MCF 10A (cell line): ENCODE measurements around the gene TASL. TPM values are rescaled to one million over a fixed set of nuclear protein-coding genes. Genes with fewer than 3 reads are reported as not detected.
"Not testable (repeated sequence)": the region's sequence is repeated elsewhere in the genome, so short reads cannot be mapped to it uniquely, and the experiment has no call there.

Experiments used
- BruUV-seq: library from RNA; stranded (reverse); fragments of 400-500 nt; replicated peaks from 2 replicates; lab custom pipeline; 2021; lab: Mats Ljungman, UMichigan
- CTCF ChIA-PET: fragments of 300-600 bp; sonication (Branson Sonifier 250); formaldehyde crosslinking; extraction: SDS; loops from one replicate; lab custom pipeline; 2021; ENCODE audit warnings: antibody characterized with exemption, inconsistent platforms; lab: Yijun Ruan, JAX
- POLR2A ChIA-PET: fragments of 300-600, 350-650 bp; sonication (Branson Sonifier 250); formaldehyde crosslinking; extraction: SDS; loops from one replicate; lab custom pipeline; 2020; ENCODE audit warnings: antibody characterized with exemption, inconsistent platforms; lab: Yijun Ruan, JAX
- DNase-seq: peaks from one replicate; pipeline ENCODE4 v3.0.0-alpha.2; 2018; ENCODE audit not compliant: unreplicated experiment
- H3K27ac Mint-ChIP-seq: one replicate; pipeline ENCODE4 v1.8.0; 2022; ENCODE audit warnings: mild to moderate bottlenecking, low read depth, mixed read lengths; ENCODE audit not compliant: unreplicated experiment
- H3K27me3 Mint-ChIP-seq: one replicate; pipeline ENCODE4 v1.8.0; 2022; ENCODE audit warnings: mixed read lengths; ENCODE audit not compliant: insufficient read depth, unreplicated experiment
- H3K36me3 Mint-ChIP-seq: one replicate; pipeline ENCODE4 v1.8.0; 2022; ENCODE audit warnings: mild to moderate bottlenecking, moderate library complexity, mixed read lengths; ENCODE audit not compliant: insufficient read depth, unreplicated experiment
- H3K4me1 Mint-ChIP-seq: one replicate; pipeline ENCODE4 v1.8.0; 2022; ENCODE audit warnings: mixed read lengths; ENCODE audit not compliant: insufficient read depth, unreplicated experiment
- H3K4me3 Mint-ChIP-seq: one replicate; pipeline ENCODE4 v1.8.0; 2022; ENCODE audit warnings: mild to moderate bottlenecking, moderate library complexity, mixed read lengths; ENCODE audit not compliant: unreplicated experiment
- H3K9me3 Mint-ChIP-seq: one replicate; pipeline ENCODE4 v1.8.0; 2022; ENCODE audit warnings: mixed read lengths; ENCODE audit not compliant: unreplicated experiment
- CTCF ChIP-seq: fragments of 200-600 bp; IDR thresholded peaks from one replicate; pipeline ENCODE4 v1.8.0; 2022; ENCODE audit warnings: antibody characterized with exemption, mild to moderate bottlenecking; ENCODE audit not compliant: unreplicated experiment
- intact Hi-C: fragments of 100-400 bp; cut with micrococcal nuclease; formaldehyde crosslinking; loops from 2 replicates; pipeline ENCODE4 v1.14.1; 2022
- total RNA-seq: library from RNA; stranded (reverse); gene quantifications from 2 replicates; pipeline ENCODE4 v1.2.3, GENCODE V29; 2022

TASL gene
- total RNA-seq, 1 experiment from 2014 or later = not detected

- BruUV-seq = no TSS peak
- H3K27me3 Mint-ChIP-seq = peaks cover 25% of the 10 kb centered on the region
- H3K36me3 Mint-ChIP-seq = no peaks in the 10 kb centered on the region
- intact Hi-C loops = loop anchor here (1.0 to 10.0 kb wide), 3 partner anchors 48 to 143 kb away; partner anchors contain the start of gene GK
- H3K27ac Mint-ChIP-seq = no peak overlapping the region
- ChIA-PET CTCF (interaction anchor here (0.6 to 4.5 kb wide), 20 partner anchors 8 to 1930 kb away, joined by 3 to 22 read pairs (median 5); no protein-coding TSS in a partner anchor), POLR2A (interaction anchor here (0.6 kb wide), 1 partner anchor 1809 kb away, joined by 4 read pairs; no protein-coding TSS in a partner anchor)
- H3K4me1 Mint-ChIP-seq = no peaks in the 10 kb centered on the region
- TF ChIP-seq CTCF = peak; percentile 37
- H3K4me3 Mint-ChIP-seq = no peak overlapping the region
- H3K9me3 Mint-ChIP-seq = no peaks in the 10 kb centered on the region
- DNase-seq = peak; percentile 44
Observed at GRCh38 chrX:30570505-30570904, 7.1 kb downstream of the TASL start.

GRCh38 chrX:30568136-30568535 lies 9.4 kb downstream of the TASL start:
- Mint-ChIP-seq H3K36me3 (no peaks in the 10 kb centered on the region), H3K27me3 (peaks cover 19% of the 10 kb centered on the region), H3K4me1 (no peaks in the 10 kb centered on the region), H3K4me3 (no peak overlapping the region), H3K27ac (no peak overlapping the region), H3K9me3 (peaks cover under 1% of the 10 kb centered on the region)
- no peak for TF ChIP-seq CTCF
- intact Hi-C loops = no loop called here
- no TSS peak for BruUV-seq
- DNase-seq = peak; percentile 3
- ChIA-PET POLR2A (no interaction called here), CTCF (interaction anchor here (4.5 kb wide), 1 partner anchor 145 kb away, joined by 22 read pairs; no protein-coding TSS in a partner anchor)

- POLR2A ChIA-PET, H3K27ac Mint-ChIP-seq, H3K9me3 Mint-ChIP-seq, H3K4me1 Mint-ChIP-seq, DNase-seq, BruUV-seq, intact Hi-C loops, H3K36me3 Mint-ChIP-seq, H3K4me3 Mint-ChIP-seq: not testable (repeated sequence)
- peaks cover 44% of the 10 kb centered on the region for H3K27me3 Mint-ChIP-seq
- CTCF ChIA-PET = interaction anchor here (0.6 kb wide), 1 partner anchor 10 kb away, joined by 4 read pairs; no protein-coding TSS in a partner anchor
Observed at GRCh38 chrX:30563070-30563469, 14.5 kb downstream of the TASL start.

- intact Hi-C loops = no loop called here
- H3K27me3 Mint-ChIP-seq = peaks cover 44% of the 10 kb centered on the region
- ChIA-PET CTCF (interaction anchor here (1.1 to 2.0 kb wide), 2 partner anchors 10 to 115 kb away, joined by 3 to 14 read pairs; no protein-coding TSS in a partner anchor), POLR2A (no interaction called here)
- TF ChIP-seq CTCF = no peak
- no peak for DNase-seq
- peaks cover 4% of the 10 kb centered on the region for H3K9me3 Mint-ChIP-seq
- H3K4me3 Mint-ChIP-seq = no peak overlapping the region
- H3K27ac Mint-ChIP-seq = no peak overlapping the region
- no peaks in the 10 kb centered on the region for H3K4me1 Mint-ChIP-seq
- BruUV-seq = no TSS peak
- H3K36me3 Mint-ChIP-seq = no peaks in the 10 kb centered on the region
Observed at GRCh38 chrX:30561191-30561590, 16.4 kb downstream of the TASL start.
